Thyroid gland (tissue), 4 donors: ENCODE data around the gene EID1.

Source experiments
- CTCF ChIP-seq, 6 experiments: fragments of 200-600 bp in 3 of 6; fragments of 450-650 bp in 3 of 6; sonication (generic) in 3 of 6; IDR thresholded peaks; one replicate each; pipeline ENCODE4 v1.5.1; 2016 to 2019; ENCODE audit warnings: antibody characterized with exemption in 6 of 6, mild to moderate bottlenecking in 2 of 6, inconsistent platforms in 1 of 6, moderate library complexity in 1 of 6
- POLR2A ChIP-seq, 2 donors: fragments of 450-650 bp; IDR thresholded peaks; one replicate each; pipeline ENCODE4 v1.6.1; 2017; ENCODE audit warnings: antibody characterized with exemption in 2 of 2, mild to moderate bottlenecking in 2 of 2, moderate library complexity in 1 of 2

GRCh38 chr15:48842501-48842900 lies 35.4 kb upstream of the EID1 start:
- TF ChIP-seq CTCF (IDR thresholded peaks at IDR 0.05) (no peak), POLR2A (IDR thresholded peaks at IDR 0.05) (no peak)
